GM12874 (cell line): ENCODE data around the gene GALNT12.

Experiments used
- TF ChIP-seq, protein P1 (sequence below): IDR thresholded peaks from 2 replicates; pipeline ENCODE4 v1.5.1; 2011; ENCODE audit warnings: low read depth, mild to moderate bottlenecking, control low read depth, low read length, moderate library complexity; ENCODE audit not compliant: insufficient read depth

Gene GALNT12

GRCh38 chr9:98894761-98895160 lies 87.3 kb downstream of the GALNT12 start:
- TF ChIP-seq, protein P1, sequence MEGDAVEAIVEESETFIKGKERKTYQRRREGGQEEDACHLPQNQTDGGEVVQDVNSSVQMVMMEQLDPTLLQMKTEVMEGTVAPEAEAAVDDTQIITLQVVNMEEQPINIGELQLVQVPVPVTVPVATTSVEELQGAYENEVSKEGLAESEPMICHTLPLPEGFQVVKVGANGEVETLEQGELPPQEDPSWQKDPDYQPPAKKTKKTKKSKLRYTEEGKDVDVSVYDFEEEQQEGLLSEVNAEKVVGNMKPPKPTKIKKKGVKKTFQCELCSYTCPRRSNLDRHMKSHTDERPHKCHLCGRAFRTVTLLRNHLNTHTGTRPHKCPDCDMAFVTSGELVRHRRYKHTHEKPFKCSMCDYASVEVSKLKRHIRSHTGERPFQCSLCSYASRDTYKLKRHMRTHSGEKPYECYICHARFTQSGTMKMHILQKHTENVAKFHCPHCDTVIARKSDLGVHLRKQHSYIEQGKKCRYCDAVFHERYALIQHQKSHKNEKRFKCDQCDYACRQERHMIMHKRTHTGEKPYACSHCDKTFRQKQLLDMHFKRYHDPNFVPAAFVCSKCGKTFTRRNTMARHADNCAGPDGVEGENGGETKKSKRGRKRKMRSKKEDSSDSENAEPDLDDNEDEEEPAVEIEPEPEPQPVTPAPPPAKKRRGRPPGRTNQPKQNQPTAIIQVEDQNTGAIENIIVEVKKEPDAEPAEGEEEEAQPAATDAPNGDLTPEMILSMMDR = no peak

GRCh38 chr9:98896632-98897031 lies 89.2 kb downstream of the GALNT12 start:
- TF ChIP-seq, protein P1 = no peak

DNA sequence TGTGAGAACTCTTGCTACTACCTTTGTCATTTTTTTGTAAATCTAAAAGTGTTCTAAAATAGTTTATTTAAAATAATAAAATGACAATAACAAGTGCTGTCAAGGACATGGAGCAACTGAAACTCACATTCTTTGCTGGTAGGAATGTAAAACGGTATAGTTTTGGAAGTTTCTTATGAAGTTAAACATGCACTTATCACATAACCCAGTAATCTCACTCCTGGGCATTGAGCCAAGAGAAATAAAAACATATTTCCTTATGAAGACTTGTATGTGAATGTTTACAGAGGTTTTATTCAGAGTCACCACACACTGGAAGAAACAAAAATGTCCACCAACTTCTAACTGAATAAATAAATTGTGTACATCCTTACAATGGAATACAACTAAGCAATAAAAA lies 90.3 kb downstream of the GALNT12 start:
- TF ChIP-seq, protein P1 = no peak

DNA sequence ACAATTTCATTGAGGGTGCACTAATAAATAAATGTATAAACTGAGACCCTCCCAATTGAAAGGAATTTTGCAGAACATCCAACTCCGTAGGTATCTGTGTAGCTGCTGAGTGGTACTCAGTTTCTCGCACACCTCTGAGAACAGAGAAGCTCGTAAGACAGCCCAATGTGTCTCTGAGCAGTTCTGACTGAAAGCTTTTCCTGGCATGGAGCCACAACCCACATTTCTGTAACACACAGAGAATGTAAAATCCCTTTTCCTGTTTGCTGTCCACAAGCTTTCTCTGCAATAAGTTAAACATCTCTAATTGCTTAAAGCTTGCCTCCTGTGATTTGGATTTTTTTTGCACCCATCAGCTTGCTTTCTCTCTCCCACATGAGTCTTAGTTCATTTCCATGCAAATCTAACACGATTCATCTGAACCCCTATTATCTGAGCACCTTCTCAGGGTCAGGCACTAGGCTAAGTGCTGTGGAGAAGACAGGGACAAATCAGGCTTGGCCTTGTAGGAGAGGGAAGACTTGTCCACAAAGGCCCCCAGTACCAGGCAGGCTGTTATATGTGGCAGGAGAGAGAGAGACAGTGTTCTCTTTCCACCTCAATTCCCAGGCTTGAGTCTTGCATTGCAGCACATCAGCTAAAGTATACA lies 92.1 kb downstream of the GALNT12 start:
- TF ChIP-seq, protein P1 = no peak
